GM19372 (cell line): ENCODE results near the gene FARS2.
"Not testable (repeated sequence)": the region's sequence is repeated elsewhere in the genome, so short reads cannot be mapped to it uniquely, and the experiment has no call there.

Experiments
- ATAC-seq: cut with Tn5 transposase; IDR thresholded peaks from one replicate; pipeline ENCODE4 v1.9.1; 2021; ENCODE audit warnings: mild to moderate bottlenecking, low read depth, moderate library complexity; ENCODE audit not compliant: unreplicated experiment

The FARS2 gene

GRCh38 chr6:5806406-5806805 lies 545.1 kb downstream of the FARS2 start:
- not testable (repeated sequence) for ATAC-seq

- ATAC-seq: no peak
Measured at GRCh38 chr6:5809450-5809849, 548.1 kb downstream of the FARS2 start.

- ATAC-seq: no peak
Measured at GRCh38 chr6:5811997-5812396, 550.7 kb downstream of the FARS2 start.

- no peak for ATAC-seq
Measured at GRCh38 chr6:5813625-5814027, 552.3 kb downstream of the FARS2 start.

- no peak for ATAC-seq
Measured at GRCh38 chr6:5814116-5814515, 552.8 kb downstream of the FARS2 start.

GRCh38 chr6:5814901-5815300 lies 553.6 kb downstream of the FARS2 start:
- ATAC-seq: no peak

- no peak for ATAC-seq
Measured at GRCh38 chr6:5817869-5818268, 556.6 kb downstream of the FARS2 start.

GRCh38 chr6:5818959-5819358 lies 557.6 kb downstream of the FARS2 start:
- no peak for ATAC-seq
